T-helper 22 cell (primary cell): ENCODE results near the gene GPD1.

Experiments
- DNase-seq: peaks from one replicate; pipeline ENCODE4 v3.0.0-alpha.2; 2020; ENCODE audit warnings: low read depth

The GPD1 gene

DNA sequence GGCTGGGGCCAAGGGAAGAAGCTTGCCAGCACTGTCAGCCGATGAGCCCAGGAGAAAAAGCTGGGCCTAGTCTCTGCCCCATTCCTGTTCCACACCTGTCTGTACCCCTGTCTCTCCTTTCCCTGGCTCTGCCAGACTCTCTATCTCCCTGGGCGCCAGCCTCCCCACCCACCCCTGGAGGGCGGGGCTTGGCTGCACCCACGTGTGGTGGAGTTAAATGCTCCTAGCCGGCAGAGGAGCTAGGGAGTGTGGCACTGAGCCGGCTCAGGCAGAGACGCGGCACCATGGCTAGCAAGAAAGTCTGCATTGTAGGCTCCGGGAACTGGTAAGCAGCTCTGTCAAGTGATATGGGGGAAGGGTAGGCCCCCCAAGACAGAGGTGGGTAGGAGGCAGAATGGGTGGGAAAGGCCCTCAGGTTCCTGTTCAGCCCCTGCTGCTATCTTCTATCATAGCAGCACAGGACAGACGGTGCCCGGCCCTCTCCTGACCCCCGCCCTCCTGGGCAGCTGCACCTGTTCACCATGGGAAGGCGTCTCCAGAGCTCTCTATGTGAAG lies at the start of gene GPD1:
Gene GPD1, plus strand, starts transcription at position 242 of the 555 bp plus-strand sequence. Its CDS starts 43 bp downstream, at position 285.
- no peak for DNase-seq

DNA sequence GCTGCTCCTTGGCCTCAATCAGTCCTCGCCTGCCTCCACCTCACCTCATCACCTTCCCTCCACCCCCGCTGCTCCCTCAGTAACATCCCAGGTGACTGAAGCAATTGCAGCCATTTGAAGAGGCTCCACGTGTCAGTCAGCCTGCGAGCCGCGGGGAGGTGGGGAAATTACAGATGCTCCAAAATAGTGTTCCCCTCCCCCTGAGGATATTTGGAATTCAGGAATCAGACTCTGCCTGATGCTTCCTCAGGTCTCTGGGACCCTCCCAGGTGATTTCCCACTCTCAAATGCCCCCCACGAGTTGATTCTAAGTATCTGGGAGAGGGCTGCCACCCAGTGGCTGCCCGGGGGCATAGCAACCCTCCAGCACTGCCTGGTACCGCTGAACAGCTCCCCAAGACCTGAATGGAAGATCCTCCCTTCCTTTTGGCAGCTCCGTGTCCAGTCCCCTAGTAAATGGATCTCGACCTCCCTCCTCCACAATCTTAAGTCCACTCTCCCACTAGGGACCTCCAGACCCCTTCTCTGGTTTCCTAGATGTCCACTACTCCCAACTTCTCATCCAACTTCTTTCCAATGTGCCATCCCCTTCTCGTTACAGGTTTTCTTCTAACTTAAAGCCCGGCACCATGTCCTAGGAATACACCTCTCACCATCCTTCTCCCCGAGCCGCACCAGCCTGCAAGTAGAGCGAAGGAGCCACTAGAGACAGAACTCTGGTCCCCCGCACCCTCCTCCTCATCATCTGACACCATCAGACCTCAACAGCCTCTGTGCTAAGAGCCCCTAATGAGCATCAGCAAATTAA lies 47.8 kb upstream of the GPD1 start:
- DNase-seq = peak; percentile 14

DNA sequence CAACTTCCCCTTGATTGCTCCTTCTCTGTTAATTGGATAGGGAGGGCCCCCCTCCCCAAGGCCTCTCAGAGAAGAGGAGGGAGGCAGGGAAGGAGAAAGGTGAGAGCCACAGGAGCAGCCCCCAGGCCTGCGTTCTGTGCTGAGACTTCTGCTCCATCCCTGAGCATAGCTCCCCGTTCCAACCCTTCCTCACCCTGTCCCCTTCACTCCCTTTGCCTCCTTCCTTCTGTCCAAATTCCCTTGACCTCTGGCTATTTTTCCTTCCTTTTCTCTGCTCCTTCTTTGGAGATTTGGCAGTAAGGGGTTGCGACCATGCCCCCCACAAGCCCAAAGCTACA lies 47.2 kb upstream of the GPD1 start:
- DNase-seq = no peak

DNA sequence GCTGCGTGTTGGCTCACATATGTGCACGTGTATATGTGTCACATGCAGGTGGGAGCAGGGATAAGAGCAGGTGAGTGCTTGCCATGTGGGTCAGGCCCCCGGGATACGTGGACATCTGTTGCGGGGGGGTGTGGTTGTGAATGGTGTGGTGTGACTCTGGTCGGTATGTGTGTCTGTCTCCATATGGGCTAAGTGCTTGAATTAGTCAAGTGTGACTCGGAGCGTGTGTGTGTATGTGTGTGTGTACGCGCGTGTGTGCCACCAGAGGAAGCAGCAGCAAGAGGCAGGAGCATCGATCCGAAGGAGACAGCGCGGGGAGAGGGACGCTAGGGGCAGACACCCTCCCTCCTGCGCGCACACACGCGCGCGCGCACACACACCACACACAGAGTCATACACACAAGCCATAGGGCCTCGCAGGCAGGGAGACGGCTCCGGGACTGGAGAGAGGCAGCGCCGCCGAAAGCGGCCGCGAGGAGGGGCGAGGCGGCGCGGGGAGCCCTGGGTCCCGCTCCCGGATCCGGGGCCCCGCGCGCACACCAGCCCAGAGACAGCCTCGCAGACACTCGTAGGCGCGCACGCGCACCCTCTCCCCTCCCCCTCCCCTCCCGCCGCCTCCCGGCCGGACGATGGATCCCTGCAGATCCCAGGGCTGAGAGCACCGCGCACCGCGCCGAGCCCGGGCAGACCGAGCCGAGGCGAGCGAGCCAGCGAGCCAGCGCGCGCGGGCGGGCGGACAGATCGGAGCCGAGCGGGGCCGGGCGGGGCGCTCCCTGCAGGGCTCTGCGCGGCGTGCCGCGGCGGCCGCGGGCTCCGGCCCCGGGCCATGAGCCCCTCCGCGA lies 46.6 kb upstream of the GPD1 start, which contains the start of gene ASIC1:
Gene ASIC1, plus strand, starts transcription at position 597 of the 842 bp plus-strand sequence. CDS start 1,171 bp downstream, outside the sequence.
- DNase-seq = peak; percentile 15

DNA sequence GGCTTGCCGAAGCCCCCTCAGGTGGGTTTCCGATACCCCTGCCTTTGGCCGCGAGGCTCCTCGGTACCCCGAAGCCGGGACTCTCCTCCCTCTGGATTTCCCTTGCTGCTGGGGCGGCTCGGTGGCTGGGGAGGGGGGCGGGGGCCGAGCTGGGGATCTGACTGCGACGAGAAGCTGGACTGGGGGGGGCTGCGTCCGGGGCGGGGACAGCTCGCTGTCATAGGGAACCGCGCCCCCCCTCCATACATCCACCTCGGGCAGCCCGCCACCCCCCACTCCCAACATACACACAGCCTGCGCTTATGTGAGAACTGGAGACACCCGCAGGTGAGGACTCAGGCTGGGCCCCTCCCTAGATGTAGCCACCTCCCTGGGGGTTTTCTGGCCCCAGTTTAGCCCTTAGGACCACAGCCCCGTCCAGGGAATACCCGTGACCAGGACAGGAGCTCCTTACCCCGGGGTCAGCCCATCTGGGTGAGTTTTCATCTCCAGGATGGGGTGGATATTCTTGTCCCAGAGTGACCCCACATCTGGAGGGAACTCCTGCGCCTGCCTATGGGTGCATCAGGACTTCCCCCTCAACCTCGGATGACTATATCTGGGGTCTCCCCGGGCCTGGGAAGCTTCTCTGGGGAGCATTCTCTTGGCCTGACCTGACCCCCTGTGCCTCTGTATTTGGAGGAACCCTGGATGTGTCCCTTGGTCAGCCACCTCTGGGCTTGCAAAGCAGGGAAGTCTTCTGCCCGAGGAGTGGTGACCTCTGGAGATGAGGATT lies 45.7 kb upstream of the GPD1 start:
- no peak for DNase-seq

DNA sequence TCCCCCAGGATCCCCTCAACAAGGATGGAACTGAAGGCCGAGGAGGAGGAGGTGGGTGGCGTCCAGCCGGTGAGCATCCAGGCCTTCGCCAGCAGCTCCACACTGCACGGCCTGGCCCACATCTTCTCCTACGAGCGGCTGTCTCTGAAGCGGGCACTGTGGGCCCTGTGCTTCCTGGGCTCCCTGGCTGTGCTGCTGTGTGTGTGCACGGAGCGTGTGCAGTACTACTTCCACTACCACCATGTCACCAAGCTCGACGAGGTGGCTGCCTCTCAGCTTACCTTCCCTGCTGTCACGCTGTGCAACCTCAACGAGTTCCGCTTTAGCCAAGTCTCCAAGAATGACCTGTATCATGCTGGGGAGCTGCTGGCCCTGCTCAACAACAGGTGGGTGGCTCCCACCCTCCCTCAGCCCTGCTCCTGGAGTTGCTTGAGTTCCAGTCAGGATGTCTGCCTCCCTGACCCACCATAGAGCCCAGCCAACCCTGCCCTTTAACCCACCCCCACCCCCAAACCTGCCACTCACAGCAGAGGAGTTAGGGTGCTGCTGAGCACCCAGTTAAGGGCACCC lies 45.0 kb upstream of the GPD1 start:
- DNase-seq = no peak

DNA sequence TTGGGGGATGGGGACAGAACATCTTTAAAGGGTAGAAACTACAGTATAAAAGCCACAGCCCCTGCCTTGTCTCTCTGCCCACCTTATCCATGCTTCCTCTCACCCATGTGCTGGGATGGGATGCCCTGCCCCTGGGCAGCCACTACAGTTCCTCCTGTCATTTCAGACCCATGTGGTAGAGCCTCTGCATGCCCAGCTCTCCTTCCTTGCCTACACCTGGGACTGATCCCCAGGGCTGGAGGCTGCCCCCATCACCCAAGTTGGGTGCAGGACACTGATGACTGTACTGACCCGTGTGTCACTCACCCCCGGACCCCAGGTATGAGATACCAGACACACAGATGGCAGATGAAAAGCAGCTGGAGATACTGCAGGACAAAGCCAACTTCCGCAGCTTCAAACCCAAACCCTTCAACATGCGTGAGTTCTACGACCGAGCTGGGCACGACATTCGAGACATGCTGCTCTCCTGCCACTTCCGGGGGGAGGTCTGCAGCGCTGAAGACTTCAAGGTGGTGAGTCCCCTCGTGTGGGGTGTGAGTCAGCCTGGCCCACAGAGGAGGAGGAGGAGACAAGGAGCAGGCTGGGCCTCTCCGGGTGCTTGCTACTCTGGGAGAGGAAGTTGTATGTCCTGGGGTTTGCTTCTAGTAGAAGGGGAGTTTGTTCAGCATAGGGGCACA lies 44.2 kb upstream of the GPD1 start:
- DNase-seq = no peak

DNA sequence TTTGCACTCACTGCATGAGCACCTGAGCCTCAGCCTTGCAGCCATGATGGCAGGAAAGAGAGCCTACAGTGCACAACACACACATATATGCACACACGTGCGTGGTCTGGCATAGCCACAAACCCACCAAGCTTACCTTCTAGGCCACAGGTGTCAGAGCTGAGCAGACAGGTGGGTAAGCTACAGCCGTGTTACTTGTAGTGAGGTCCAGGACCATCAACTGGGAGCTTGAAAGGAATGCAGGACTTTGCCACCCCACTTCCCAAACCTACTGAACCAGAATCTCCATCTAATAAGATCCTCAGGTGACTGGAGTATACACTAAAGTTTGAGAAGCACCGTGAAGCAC lies 43.7 kb upstream of the GPD1 start:
- no peak for DNase-seq

DNA sequence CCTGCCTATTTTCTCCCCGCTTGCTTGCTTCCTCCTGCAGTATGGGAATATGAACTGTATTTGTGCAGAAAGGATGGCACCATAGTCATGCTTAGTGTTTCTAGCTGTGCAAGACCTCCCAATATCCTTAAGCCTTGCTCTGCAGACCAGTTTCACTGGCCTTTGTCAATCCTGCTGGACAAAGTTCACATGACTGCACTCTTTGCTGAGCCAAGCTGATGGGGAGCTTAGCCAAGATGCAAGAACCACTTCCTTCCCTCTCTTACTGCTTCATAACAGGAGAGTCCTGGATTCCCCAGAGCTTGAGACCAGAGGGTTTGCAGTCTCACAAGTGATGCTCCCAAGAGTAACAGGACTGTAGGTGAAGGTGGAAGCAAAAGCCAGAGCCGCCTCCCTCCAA lies 42.6 kb upstream of the GPD1 start:
- no peak for DNase-seq

DNA sequence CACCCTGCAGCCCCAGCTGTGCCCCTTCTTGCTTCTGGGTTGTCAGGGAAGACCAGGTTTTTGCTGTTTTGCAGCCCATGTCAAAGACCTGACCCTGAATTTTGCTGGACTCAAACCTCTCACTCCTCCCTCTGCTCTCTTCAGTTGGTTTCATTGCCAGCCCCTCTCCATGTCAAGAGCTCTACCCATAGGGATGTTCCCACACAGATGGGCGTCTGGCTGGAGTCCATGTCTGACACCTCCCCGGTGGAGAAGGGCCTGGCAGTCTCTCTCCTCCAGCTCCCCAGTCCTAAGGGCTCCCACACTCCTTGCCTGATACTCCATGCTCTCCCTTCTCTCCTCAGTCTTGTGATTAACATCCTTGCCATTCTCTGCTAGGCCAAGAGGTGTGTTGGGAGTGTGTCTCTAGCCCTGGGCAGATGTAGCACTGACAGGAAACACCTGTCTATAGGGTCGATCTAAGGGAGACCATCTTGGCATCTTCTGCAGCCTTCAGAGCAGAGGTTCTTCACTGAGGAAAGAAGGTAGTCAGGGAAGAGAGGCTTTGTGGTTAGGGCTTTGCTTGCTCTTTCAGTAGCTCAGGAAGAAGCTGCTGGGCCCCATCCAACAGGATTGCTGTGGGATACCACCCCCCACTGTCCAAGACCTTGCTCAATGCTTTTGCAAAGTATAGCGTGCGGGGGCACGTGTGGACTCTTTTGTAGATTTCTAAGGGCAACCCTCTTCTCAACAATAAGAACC lies 41.7 kb upstream of the GPD1 start:
- DNase-seq = no peak

DNA sequence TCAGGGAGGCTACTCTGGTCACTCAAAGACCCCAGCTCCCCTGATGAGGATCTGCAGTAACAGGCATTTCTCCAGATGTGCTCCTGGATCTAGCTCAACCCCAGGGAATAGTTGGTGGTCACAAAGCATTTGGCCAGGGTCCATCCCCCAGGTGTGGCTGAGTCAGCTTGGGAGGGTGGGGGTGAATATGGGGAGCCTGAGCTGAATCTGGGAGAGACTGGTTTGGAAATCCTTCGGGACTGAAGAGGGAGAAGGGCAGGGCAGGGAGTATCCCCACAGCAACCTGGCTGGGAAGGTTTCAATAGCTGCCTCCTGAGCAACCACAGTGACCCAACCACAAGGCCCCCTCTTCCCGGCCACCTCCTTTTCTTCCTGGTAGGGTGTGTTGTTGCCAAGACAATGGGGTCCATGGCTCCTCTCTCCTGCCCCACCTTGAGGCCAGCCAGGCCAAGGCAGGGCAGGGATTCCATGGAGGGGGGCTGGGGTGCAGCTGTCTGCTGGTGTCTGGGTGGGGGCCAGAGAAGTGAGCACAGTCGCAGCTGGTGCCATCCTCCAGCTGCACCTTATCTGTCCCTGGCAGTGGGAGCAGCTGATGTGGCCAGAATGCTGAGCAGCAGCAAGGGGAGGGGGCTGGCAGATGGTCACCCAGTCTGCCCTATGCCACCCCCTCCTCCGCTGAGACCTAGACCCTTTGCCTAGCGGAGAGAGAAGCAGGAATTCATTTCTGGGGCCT lies 40.9 kb upstream of the GPD1 start:
- DNase-seq = no peak

DNA sequence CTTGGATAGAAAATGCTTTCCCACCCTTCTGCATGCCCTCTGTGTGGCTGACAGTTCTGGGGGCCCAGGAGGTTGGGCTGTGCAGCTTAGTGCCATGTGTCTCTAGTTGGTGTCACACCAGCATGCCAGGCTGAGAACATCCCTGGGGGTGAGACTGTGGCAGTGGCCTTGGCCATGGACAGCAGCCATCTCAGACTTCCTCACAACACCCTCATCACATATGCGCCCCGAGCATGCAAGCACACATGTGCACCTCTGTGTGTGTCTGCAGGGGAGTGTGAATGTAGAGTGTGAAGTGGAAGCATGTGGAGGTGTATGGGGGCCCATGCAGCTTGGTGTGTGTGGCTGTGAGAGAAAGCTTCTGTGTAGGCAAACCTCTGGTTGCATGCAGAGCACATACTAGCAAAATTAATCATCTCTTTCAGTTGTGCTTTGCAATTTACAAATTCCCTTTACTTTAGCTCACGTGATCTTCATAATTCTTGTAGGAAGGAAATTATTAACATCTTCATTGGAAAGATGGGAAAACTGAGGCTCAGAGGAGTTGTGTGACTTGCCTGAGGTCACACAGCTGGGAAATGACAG lies 38.0 kb upstream of the GPD1 start:
- no peak for DNase-seq

DNA sequence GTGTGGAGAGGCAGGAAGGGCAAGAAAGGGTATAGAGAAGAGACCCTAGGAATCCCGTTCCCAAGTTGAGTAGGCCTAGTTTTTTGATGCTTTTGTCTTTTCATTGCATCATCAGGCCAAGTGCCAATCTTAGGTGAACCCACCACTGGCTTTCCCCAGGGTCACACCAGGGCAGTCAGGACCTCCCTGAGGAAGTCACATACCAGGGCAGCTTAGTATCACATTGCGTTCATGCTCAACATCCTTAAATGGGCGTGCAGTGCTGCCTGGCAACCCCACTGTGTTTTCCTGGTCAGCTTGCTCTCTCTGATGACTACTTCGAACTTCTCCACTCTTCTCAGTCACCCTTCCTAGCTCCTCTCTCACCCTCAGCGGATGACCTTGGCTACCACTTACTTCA lies 37.4 kb upstream of the GPD1 start:
- DNase-seq = no peak

DNA sequence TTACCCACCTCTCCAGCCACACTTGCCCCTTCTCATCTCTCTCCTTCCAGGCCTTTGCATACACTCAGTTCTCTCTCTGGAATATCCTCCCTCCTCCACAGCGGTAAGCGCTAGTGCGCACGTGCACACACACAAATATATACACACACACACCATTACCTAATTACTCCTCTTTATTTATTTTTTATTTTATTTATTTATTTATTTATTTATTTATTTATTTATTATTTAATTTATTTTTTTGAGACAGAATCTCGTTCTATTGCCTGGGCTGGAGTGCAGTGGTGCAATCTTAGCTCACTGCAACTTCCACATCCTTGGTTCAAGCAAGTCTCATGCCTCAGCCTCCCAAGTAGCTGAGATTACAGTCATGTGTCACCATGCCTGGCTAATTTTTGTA lies 34.7 kb upstream of the GPD1 start:
- DNase-seq = no peak

DNA sequence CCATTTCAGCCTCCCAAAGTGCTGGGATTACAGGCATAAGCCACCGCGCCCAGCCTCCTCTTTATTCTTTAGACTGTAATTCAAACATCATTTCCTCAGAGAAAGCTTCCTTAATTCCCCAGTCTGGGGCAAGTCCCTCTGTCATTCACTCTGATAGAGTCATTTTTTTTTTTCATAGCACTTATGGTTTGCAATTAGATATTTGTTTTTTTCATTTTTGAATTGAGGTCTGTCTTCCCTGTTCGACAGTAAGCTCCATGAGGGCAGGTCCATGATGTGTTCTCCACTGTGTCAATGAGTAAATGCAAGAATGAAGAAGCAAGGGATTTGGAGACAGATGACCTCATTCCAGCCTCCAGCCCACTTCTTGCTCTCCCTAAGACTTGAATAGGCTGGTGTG lies 34.3 kb upstream of the GPD1 start:
- no peak for DNase-seq

DNA sequence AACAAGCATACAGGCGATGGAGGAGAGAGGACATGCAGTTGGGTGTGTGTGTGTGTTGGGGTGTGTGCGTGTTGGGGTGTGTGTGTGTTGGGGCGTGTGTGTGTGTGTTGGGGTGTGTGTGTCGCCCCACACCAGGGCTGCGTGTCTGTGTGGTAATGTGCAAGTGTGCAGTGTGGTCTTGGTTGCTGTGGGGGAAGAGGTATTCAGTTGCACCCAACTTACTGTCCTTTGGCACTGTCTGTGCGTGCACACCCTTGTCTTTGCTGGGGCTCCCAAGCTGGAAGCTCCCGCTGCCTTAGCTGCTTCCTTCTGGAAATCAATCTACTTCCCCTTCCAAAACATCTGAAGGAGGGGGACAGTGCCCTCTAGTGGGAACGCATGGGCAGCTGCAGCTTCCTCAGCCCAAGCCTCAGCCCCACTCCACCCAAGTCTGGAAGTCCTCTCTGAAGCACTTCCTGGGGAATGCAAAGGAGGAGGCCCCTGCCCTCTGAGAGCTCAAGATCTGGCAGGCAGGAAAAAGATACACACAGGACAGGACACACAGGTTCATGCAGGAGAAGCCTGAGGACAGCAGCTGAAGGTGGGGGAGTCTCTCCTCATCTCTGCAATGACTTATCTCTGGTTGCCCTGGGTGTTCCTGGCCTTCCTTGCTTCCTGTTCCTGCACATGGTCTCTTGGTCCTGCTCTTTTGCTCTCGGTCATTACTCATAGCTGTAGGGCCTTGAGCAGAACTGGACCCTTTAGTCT lies 33.3 kb upstream of the GPD1 start:
- peak; percentile 34 for DNase-seq

DNA sequence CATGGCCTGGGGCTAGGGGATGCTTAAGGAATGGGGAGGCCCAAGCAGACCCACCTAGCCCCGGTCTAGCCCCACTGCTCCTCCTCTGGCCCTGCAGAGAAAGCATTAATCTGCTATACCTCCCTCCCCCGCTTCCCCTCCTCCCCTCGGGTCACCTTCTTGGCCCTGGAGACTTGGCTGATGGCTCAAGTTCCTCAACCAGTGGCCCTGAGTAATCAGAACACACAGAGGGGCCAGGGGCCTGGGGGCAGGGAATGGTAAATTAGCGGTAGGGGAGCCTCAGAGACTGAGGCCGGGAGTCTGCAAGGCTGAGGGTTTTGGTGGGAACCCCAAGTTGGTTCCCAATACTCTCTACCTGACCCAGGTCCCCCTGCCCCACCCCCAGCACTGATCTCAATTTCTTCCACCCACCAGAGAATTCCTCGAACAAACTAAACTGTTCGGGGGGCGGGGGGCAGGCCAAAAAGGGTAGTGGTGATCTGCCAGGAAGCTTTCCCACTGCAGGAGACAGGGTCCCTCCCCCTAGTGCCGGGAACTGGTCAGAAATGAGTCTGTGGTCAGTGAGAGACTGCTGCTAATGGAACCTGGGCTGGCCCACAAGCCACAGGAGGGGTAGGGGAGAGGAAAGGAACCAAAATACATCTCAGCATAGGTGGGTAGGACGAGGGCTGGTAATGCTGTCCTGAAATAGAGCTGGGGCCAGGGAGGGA lies 31.5 kb upstream of the GPD1 start:
- no peak for DNase-seq

DNA sequence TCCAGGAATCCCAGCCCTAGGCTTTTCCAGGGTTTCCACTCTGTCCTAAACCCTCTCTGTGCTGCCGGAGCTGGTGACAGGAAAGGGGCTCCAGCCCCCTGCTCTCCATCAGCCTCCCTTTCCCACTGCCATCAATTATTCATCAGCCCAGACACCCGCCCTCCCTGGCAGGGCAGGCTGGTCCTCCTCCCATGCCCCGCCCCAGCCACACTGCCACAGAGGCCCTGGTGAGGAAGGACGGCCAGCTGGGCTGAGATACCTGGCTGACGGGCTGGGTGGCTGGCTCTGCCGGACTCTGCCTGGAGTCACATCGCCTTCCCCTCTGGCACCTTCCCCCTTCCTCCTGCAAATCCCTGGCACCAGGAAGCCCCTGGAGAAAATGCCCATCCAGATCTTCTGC lies 30.6 kb upstream of the GPD1 start:
- no peak for DNase-seq
